ENCODE measurements around the gene UMAD1.
A peak's percentile ranks its signal among the peaks of the same experiment; 100 is the strongest.

UMAD1 gene

DNA sequence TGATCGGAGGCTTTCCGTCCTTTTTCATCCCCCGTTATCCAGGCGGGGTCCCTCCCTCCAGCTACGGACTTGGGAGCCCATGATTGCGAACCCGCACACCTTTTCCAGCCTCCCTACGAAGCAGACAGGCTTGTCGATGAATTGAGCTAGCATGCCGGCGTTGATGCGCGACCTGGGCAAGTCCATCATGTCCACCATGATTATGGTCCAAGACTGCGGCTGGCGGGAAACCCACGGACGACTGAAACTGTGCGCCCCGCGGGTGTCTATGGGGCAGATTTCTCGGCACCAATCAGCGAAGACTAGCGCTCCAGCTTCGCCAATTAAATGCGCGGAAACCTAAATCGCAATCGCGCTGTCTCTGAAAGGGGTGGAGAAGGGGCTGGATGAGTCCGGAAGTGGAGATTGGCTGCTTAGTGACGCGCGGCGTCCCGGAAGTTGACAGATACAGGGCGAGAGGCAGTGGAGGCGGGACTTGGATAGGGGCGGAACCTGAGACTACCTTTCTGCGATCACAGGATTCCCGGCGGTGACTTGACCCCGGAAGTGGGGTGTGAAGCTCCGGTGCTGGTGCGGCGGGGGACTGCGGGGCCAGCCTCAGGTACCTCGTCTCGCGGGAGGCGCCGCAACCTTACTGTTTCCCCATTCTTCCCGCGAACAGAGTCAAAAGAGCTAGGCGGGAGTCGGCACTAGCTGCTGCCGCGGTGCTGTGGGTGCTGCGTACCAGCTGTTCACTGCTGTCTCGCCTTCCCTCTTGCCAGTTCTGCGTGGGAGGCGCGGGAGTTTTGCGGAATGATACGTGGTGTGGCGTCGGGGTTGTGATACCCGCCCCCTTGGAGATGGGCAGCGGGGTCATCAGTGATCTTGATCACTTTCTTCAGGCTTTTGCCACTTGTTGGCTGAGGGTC lies at the start of gene UMAD1:
UMAD1 (plus strand) TSS at position 532 of the 908 bp plus-strand sequence. CDS start 32,620 bp downstream, outside the sequence.
- peak; percentile 99 for DNase-seq

DNA sequence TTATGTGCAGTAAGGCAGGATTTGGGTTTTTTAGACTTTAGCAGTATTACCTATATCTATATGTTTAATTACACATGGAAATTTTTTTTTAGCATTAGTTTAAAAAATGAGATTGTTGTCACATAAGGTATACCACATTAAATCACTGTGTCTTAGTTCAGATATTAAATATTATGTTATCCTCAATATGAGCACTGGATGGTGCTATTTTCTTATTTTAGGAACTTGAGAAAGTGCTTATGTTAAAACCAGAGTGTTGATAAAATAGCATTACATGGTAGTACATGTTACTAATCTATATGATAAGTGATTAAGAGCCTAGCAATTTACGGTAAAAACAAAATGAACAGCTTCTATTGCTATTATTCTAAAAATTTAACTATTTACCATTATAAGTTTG lies 45.1 kb upstream of the UMAD1 start:
- DNase-seq: no peak

DNA sequence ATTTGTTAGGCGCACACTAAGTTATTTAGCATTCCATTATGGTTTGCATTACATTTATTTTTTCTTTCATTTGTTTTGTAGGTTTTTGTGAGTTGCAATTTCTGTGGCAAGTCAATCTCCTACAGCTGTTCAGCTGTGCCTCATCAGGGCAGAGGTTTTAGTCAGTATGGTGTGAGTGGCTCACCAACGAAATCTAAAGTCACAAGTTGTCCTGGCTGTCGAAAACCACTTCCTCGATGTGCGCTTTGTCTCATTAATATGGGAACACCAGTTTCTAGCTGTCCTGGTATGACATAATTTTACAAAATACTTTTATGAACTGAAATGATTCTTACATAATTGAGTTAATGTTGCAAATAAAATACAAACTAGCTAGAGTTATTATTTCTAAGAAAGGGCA lies 44.4 kb upstream of the UMAD1 start:
- DNase-seq: no peak

DNA sequence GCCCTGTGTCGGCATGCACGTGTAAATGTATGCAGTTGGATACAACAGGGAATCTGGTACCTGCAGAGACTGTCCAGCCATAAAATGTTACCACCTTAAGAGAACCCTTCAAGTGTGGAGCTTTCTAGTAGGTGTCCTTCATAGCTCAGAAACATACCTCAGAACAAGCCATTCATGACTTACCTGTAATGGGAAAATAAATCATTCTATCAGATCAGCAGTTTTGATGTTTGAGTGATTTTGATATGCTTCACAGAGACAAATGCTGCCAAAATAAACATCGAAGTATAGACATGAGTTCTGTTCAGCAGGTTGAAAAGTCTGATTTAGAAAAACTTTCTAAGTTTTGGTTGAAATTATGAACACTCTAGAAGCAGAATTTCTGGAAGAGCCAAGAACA lies 33.5 kb upstream of the UMAD1 start:
- DNase-seq: no peak

DNA sequence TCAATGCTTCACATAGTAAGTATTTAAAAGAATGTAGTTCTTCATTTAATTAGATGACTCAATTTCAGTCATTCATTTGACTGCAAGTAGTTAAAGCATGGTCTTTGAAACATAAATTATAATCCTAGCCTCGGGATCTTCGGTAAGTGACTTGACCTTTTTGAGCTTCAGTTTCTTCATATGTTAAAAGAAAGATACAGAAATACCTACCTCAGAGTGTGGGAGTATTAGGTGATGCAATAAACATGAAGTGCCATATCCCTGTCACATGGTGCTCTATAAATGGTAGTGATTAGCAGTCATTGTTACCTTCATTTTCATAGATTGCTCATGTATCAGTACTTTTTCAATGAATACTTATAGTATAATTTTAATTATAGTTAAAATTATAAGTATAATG lies 31.2 kb upstream of the UMAD1 start:
- DNase-seq: no peak

DNA sequence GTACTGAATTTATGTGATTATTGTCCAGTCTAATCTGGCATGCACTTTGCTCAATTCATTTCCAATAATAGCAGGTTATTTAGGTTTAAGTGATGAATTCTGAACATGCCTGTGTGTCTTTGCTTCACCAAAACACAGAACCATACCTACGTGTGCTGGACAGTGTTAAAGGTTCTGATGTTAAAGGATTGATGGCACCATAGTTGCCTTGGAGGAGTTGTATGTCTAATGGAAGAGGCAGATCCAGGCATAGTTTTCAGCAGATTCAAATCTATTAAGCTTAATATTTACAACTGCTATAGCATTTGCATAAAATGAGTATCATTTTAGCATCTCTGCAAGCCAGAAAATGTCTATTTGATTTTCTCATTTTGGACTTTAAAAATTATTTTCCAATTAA lies 28.0 kb upstream of the UMAD1 start:
- DNase-seq: no peak

DNA sequence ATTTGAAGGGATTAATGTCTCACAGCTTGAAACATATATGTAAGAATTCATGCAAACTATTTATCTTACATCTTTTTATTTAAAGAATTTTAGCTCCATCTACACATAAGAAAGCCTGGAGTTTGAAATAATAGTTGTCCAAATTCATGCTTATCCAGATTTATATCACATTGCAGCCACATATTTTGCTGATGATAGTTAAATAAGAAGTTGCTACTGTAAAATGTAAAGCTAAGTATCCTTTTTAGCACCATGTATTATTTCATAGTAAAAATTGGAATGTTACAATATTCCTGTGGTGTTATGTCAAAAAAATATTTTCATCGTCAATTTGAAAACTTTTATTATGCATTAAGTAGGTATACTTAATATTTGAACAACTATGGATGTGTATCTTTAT lies 27.3 kb upstream of the UMAD1 start:
- no peak for DNase-seq

DNA sequence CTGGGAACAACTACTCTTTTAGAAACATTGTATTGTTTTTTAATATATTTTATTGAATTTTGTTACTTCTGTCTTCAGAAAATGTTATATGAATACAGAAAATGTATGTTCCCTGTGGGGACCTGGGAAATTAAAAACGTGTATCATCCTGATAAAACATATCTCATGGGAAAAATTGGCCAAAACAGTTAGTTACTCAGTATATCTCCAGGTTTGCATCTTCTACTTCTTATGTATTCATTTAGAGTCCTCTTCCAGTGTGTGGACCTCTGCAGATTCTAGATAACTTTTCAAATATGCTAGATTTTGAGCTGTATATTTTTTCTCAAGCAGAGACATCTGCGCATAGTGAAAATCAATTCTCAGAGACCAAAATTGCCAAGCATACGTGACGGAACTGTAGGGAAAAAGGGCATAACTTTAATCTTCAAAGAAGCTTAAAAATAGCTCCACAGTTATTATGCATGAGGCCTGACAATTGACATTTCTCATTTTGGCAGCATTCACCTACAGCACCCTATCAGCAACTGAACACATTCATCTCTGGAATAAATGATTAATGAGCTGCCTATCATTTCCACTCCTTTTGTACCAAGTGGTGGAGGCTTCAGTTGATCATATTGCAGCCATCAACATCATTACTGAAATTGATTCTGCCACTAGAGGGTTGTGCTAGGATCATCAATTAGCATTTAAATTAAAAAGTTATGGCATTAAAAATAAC lies 26.4 kb upstream of the UMAD1 start:
- no peak for DNase-seq

DNA sequence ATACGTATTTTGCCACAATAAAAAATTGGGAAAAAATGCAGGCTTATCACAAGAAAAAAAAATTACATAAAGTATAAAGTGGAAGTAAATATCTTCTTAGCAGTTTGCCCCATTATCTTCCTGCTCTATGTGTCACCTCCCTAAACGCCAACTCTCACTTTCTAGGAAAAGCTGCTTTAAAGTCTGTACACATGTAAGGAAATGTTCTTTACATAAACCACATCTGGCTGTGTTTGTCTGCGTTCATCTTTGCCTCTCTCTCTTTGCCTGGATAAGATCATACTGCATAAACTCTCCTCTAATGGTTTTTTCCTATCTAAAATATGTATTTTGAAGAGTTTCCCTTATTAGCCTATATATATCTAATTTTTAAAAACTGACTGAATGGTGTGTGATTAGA lies 23.0 kb upstream of the UMAD1 start:
- no peak for DNase-seq

DNA sequence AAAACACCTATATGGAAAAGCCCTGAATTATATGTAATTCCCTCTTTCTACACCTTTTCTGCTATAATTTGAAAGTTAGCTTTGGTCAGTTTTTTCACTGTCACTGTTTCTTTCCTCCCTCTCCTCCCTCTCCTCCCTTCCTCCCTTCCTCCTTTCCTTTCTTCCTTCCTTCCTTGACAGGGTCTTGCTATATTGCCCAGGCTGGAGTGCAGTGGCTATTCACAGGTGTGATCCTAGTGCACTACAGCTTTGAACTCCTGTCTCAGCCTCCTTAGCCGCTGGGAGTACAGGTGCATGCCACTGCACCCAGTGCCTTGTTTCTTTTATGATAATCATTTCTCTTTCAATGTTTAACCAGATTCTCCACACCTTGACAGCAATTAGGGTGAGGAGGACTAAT lies 22.1 kb upstream of the UMAD1 start:
- DNase-seq: no peak

DNA sequence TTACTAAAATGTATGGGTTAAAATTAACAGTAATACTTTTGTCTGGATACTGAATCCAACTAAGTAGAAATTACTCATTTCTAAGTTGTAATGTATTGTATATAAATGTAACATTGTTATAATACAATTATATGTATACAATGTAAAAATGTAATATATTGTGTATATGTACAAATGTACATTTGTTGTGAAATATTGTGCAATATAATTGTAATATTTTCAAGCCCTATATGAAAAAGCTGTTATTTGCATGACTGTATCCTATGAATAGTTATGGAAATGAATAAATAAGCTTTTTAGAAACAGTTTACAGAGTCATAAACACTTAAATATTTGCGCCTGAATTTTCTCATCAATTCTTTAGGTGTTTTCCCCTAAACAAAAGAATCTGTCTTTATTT lies 20.3 kb upstream of the UMAD1 start:
- no peak for DNase-seq

DNA sequence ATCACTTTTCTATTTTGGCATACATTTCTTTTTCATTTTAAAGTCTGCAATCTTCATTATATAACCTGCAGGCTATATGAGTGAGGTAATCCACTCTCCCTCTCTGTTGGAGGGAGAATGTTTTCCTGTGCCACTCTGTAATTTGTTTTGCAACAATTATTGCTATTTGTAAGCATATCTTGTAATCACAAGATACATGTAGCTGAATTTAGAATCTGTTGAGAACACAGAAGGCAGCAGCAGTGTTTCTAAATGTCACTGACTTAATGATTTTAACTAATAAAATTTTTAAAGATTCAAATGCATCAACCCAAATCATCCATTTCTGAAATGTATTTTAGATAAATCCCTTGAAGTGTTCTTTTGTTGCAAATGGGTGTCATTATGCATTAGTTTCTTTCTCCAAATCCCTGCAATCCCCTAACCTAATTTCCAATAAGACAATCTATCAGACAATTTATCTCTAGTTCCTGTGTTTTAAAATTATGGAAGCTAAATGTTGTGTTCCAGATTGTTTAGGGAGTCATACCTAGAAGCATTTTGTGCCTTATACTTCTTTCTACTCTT lies 19.8 kb upstream of the UMAD1 start:
- DNase-seq: no peak

DNA sequence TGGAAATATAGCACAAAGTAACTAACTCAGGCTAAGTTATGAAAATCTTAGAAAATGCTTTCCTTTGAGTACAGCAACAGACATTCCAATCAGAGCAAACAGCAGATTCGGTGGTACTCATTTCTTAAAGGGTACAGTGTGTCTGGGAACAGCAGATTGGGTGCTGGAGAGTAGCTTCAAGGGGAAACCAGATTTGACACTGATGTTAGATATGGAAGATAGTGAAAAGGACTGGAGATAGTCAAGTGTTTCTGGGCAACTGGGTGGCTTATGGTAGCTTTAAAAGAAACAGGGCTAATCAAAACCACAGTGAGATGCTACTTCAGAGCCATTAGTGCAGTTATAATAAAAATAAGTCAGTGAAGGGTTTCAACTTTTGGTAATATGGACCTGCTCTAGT lies 12.1 kb upstream of the UMAD1 start:
- no peak for DNase-seq

DNA sequence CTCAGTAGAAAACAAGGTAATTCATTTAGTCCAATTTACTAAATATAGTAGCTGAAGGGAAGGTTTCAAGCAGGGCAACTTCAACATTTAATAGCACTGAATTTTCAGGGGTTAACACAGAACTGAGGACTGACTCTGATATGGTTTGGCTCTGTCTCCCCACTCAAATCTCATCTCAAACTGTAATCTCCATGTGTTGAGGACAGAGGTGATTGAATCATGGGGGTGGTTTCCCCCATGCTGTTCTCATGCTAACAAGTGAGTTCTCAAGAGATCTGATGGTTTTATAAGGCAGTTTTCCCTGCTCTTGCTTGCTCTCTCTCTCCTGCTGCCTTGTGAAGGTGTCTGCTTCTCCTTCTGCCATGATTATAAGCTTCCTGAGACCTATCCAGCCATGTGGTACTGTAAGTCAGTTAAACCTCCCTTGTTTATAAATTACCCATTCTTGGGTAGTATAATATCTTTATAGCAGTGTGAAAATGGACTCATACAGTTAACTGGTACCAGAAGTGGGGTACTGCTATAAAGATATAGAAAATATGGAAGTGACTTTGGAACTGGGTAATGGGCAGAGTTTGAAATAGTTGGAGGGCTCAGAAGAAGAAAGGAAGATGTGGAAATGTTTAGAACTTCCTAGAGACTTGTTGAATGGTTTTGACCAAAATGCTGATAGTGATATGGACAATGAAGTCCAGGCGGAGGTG lies 9.8 kb upstream of the UMAD1 start:
- no peak for DNase-seq

DNA sequence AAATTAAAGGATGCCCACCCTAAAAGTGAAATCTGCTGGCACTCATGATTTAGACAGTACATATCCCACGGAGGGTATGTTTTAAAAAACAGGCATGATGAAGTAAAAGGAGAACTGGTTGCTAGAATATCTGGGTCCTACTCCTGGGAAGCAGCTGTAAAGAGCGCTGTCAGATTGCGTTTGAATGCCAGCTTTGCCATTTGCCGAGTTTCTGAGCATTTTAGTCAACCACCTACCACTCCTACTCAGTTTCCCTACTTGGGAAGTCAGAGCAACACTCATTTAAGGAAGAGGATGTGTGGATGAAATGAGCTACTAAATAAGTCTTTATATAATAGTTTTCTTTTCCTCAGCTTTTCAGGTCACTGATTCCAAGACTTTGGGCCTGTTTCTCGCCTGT lies 1.1 kb upstream of the UMAD1 start:
- DNase-seq: peak; percentile 18

DNA sequence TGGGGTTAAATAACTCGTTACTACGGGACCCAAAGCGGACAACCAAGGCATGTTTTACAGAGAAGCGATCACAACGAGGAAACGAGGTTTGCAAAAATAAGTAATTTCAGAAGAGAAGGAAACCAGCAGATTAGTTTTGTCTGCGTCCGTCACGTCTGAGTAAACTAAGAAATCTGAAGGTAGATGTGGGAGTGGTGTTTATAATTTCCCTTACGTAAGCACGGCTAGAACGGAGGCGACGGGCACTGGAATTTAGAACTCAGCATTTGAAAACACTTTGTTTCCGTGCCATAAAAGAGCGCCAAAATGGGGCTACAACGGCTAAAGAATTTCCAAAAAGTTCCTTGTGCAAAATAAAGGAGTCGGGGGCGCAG lies 718 bp upstream of the UMAD1 start:
- DNase-seq: peak; percentile 70

DNA sequence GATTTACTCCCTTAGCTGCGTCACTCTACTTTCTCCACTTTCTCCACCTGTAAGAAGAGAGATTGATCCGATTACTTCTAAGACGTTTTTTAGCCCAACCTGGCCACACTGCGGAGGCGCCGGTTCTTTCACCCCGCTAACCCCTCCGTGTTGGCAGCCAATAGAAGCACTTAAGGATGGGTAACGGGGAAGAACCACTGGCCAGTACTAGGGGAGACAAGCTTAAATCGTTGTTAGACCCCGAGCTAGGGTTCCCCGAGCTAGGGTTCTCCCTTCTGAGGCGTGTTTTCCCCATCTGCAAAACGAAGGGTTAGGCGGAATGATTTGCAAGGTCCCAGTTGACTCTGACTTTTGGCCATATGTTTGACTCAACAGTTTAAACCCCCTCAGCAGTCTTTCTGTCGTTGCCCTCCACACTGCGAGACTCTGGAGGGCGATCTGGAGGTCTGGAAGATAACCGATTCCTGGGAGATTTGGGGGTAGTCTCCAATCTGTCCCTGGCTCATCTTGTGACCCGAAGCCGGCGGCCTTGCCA lies 644 bp downstream of the UMAD1 start:
- DNase-seq: no peak

DNA sequence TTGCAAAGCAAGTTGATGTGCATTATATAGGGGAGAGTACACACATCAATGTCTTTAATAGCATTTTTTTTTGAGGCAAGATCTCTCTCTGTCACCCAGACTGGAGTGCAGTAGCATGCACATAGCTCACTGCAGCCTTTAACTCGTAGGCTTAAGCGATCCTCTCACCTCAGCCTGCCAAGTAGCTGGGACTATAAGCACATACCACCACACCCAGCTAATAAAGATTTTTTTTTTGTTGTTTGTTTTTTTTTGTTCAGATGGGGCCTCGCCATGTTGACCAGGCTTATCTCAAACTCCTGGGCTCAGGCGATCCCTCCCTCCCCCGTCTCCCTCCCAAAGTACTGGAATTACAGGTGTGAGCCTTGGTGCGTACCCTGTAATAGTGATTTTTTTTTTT lies 1.5 kb downstream of the UMAD1 start:
- no peak for DNase-seq

DNA sequence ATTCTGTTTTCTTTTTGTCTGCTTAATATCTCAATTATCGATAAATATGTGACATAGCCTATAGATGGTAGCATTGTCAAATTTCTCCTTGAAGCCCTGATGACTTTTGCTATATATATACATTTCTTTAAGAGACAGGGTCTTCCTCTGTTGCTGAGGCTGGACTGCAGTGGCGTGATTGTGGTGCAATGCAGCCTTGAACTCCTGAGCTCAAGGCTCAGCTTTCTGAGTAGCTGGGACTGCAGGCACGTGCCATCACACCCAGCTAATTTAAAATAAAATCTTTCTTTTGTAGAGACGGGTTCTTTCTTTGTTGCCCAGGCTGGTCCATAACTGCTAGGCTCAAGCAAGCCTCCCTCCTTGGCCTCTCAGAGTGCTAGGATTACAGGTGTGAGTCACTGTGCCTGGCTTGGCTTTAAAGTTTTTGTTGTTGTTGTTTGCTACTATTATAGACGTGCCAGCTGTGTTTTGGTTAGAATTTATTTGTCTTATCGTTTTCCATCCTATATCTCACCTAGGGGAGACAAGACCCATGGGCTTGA lies 7.0 kb downstream of the UMAD1 start:
- no peak for DNase-seq

DNA sequence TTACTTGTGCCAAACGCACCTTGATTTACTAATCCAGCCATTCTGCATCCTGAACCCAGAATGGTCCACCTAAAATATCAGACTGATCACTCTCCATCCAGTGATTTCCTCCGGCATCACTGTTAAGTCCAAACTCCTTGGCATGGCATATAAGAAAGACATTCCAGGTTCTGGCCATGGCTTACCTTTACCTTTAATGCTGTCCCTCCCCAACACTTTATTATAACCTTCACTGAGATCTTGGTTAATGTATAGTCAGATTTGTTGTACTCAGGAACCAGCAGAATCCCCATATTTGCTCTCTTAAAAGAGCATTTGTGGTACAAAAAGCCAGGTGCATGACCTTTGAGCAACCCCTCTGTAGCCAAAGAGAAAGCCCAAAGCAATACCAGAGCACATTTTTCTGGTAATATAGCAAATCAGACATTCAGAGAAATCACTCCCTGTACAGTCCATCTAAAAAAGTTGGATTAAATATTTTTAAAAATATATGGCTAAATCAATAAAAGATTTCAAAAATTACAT lies 10.2 kb downstream of the UMAD1 start:
- DNase-seq: no peak

DNA sequence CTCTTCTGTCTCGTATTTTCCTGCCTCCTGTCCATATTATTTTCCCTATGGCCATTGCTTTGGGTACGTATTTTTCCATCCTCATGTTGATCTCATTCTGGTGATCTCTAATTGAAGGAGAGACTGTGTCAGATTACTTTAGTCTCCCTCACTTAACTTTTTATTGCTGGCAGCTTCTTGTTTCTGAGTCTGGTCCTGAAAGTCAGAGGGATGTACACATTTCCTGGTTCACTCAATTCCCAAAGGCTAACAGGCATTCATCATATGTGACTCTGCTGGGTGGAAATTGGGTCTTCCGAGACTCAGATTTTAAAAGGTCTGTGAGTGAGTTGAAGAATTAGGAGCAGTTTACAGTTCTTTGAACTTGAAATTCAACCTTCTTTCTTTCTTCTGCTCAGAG lies 10.9 kb downstream of the UMAD1 start:
- no peak for DNase-seq

DNA sequence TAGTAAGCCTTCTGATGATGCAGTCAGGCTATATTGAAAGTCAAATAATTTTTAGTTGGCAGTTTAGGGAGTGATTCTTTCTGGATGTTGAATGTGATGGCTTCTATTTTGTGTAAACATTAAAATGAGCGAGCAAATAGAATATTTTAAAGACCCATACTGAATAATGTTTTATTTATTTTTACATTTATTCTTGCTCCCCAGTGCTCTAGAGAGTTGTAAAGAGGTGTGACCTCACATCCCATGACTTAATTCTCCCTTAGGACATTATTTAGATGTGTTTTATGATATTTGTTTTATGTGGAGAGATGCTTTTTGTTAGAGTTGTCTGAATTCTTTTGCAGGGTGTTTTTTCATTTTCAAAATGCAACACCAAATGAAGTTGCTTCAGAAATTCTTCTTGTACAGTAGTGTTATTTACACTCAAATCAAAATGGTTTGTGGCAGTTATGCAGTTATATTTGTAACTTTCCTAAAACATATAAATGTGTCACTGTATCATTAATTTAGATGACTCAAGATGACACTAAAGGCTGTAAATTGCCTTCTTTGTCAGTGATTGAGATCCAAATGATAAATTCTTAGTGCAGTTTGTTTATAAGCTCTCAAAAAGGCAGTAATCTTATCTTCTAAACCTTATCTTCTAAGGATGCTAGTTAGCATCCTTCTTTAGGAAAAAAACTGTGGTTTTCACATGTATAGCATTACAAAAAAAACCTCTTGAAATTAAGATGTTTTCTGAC lies 12.4 kb downstream of the UMAD1 start:
- no peak for DNase-seq
